Panc1 (cell line): ENCODE data around the gene AGBL4. TPM values are rescaled to one million over a fixed set of nuclear protein-coding genes. Genes with fewer than 3 reads are reported as not detected.

ENCODE experiments used
- ATAC-seq: fragments of 200-7000 bp; cut with Tn5 transposase; 2 replicates; pipeline ENCODE4 v1.9.1; 2020; ENCODE audit warnings: mild to moderate bottlenecking, moderate library complexity
- BruUV-seq: library from RNA; stranded (reverse); fragments of 400-500 nt; replicated peaks from 2 replicates; lab custom pipeline; 2021; lab: Mats Ljungman, UMichigan
- CTCF ChIA-PET: fragments of 300-600 bp; sonication (Branson Sonifier 250); formaldehyde crosslinking; loops from one replicate; lab custom pipeline; 2022; ENCODE audit warnings: antibody characterized with exemption; lab: Charles Lee
- POLR2A ChIA-PET: fragments of 300-600 bp; sonication (Branson Sonifier 250); formaldehyde crosslinking; loops from one replicate; lab custom pipeline; 2022; ENCODE audit warnings: antibody characterized with exemption; lab: Charles Lee
- DNase-seq: peaks from one replicate; pipeline ENCODE4 v3.0.0-alpha.2; 2010; ENCODE audit warnings: low read depth, low spot score
- H3K27ac ChIP-seq: 2 replicates; pipeline ENCODE4 v1.5.1; 2011; ENCODE audit warnings: mild to moderate bottlenecking, low read length, inconsistent platforms
- H3K27me3 ChIP-seq: fragments of 200-500 bp; sonication (Bioruptor generic); 2 replicates; pipeline ENCODE4 v1.6.0; 2014; ENCODE audit warnings: low read length, inconsistent platforms; ENCODE audit not compliant: control insufficient read depth, insufficient read depth
- H3K36me3 ChIP-seq: fragments of 200-500 bp; sonication (Bioruptor generic); 2 replicates; pipeline ENCODE4 v1.5.1; 2014; ENCODE audit warnings: inconsistent platforms, mild to moderate bottlenecking, low read length, moderate library complexity; ENCODE audit not compliant: control insufficient read depth, insufficient read depth
- H3K4me1 ChIP-seq: 2 replicates; pipeline ENCODE4 v1.5.1; 2011; ENCODE audit warnings: inconsistent platforms, mild to moderate bottlenecking, low read length, moderate library complexity; ENCODE audit not compliant: control insufficient read depth, insufficient read depth
- H3K4me3 ChIP-seq, 2 experiments: 2 replicates each; pipeline ENCODE4 v1.5.1; 2011 to 2012; ENCODE audit warnings: low read depth in 2 of 2, low read length in 2 of 2, mild to moderate bottlenecking in 2 of 2, inconsistent platforms in 1 of 2, moderate library complexity in 1 of 2
- H3K9me3 ChIP-seq: fragments of 200-500 bp; sonication (Bioruptor generic); 2 replicates; pipeline ENCODE4 v1.5.1; 2014; ENCODE audit warnings: low read depth, mild to moderate bottlenecking, inconsistent platforms, low read length, moderate library complexity; ENCODE audit not compliant: control insufficient read depth, insufficient read depth
- CTCF ChIP-seq: fragments of 450-650 bp; IDR thresholded peaks from 2 replicates; pipeline ENCODE4 v1.5.1; 2017; ENCODE audit warnings: mild to moderate bottlenecking
- POLR2AphosphoS5 ChIP-seq: IDR thresholded peaks from 2 replicates; pipeline ENCODE4 v1.6.1; 2012; ENCODE audit warnings: mild to moderate bottlenecking, low read depth, low read length, moderate library complexity
- REST ChIP-seq, 2 experiments: IDR thresholded peaks; 2 replicates each; pipeline ENCODE4 v1.6.1; 2011 to 2012; ENCODE audit warnings: low read depth in 2 of 2, control low read depth in 1 of 2, low read length in 1 of 2, mild to moderate bottlenecking in 1 of 2, moderate library complexity in 1 of 2; ENCODE audit not compliant: insufficient read depth in 1 of 2
- SIN3A ChIP-seq: IDR thresholded peaks from 2 replicates; pipeline ENCODE4 v1.6.1; 2012; ENCODE audit warnings: low read depth, mild to moderate bottlenecking, low read length, moderate library complexity, borderline replicate concordance; ENCODE audit not compliant: insufficient read depth
- TCF7L2 ChIP-seq: IDR thresholded peaks from 2 replicates; pipeline ENCODE4 v1.6.1; 2011; ENCODE audit warnings: mild to moderate bottlenecking, low read depth, low read length, inconsistent platforms
- in situ Hi-C: cut with HindIII; loops from 2 replicates; pipeline ENCODE4 v1.10.0; 2016; ENCODE audit warnings: low sequenced_read_pairs, low pct_unique_long_range_greater_than_20kb
- intact Hi-C: fragments of 100-400 bp; cut with micrococcal nuclease; formaldehyde crosslinking; loops from one replicate; pipeline ENCODE4 v1.10.0; 2022; ENCODE audit not compliant: unreplicated experiment
- total RNA-seq: library from RNA; stranded (reverse); gene quantifications from one replicate; pipeline ENCODE4 v1.2.1, GENCODE V29; 2021; ENCODE audit not compliant: unreplicated experiment

AGBL4 gene
- total RNA-seq, 1 experiment from 2014 or later = not detected

GRCh38 chr1:48552420-48552819, 1471.3 kb downstream of the AGBL4 start:
- Histone ChIP-seq H3K27me3 (0 out of 2 replicates have a peak, but pooled peaks cover 6% of the 10 kb centered on the region), H3K9me3 (no peaks in the 10 kb centered on the region), H3K36me3 (no peaks in the 10 kb centered on the region), H3K4me1 (no peaks in the 10 kb centered on the region), H3K27ac (no peak overlapping the region), H3K4me3 (no peak overlapping the region)
- DNase-seq (no peak), ATAC-seq (peak; percentile 65)
- POLR2A ChIA-PET = no interaction called here
- CTCF ChIA-PET = no interaction called here
- intact Hi-C loops = no loop called here
- TF ChIP-seq SIN3A (no peak), CTCF (peak; percentile 57)
- in situ Hi-C loops = no loop called here
- no TSS peak for BruUV-seq

- no peak for TF ChIP-seq REST (IDR thresholded peaks at IDR 0.05; ENCODE audit: insufficient read depth in 1 of 2, low read depth in 2 of 2, low read length in 1 of 2)
- TF ChIP-seq POLR2AphosphoS5 = no peak
- TF ChIP-seq TCF7L2 = no peak
- no peak for TF ChIP-seq SIN3A
- TF ChIP-seq CTCF = no peak
- H3K4me1 ChIP-seq = no peaks in the 10 kb centered on the region
- BruUV-seq = no TSS peak
- CTCF ChIA-PET = no interaction called here
- intact Hi-C loops = no loop called here
- no peaks in the 10 kb centered on the region for H3K9me3 ChIP-seq
- H3K36me3 ChIP-seq = no peaks in the 10 kb centered on the region
- POLR2A ChIA-PET = no interaction called here
- H3K27me3 ChIP-seq = peaks cover 4% of the 10 kb centered on the region; the same call in 1 of the 2 replicates
- ATAC-seq (no peak), DNase-seq (no peak)
- no peak overlapping the region for H3K4me3 ChIP-seq
- H3K27ac ChIP-seq = no peak overlapping the region
- in situ Hi-C loops = no loop called here
Measured at GRCh38 chr1:48548985-48549384, 1474.8 kb downstream of the AGBL4 start.
